Measurements from ENCODE around the gene SSB.
"Not testable (repeated sequence)": the region's sequence is repeated elsewhere in the genome, so short reads cannot be mapped to it uniquely, and the experiment has no call there.

Gene SSB

GRCh38 chr2:169798718-169799592 is at the start of gene SSB:
SSB (plus strand) TSS chr2:169798871; CDS start chr2:169800961, 2,090 bp downstream.
- DNase-seq = peak; percentile 96 to 97

- DNase-seq = no peak
Observed at GRCh38 chr2:169752752-169753151, 45.9 kb upstream of the SSB start.

- no peak for DNase-seq
Observed at GRCh38 chr2:169755083-169755870, 43.4 kb upstream of the SSB start.

- no peak for DNase-seq
Observed at GRCh38 chr2:169756342-169756741, 42.3 kb upstream of the SSB start.

- no peak for DNase-seq
Observed at GRCh38 chr2:169757356-169757755, 41.3 kb upstream of the SSB start.

GRCh38 chr2:169757778-169758177 is 40.9 kb upstream of the SSB start:
- no peak for DNase-seq

- no peak for DNase-seq
Observed at GRCh38 chr2:169759987-169760386, 38.7 kb upstream of the SSB start.

GRCh38 chr2:169760798-169761197 is 37.9 kb upstream of the SSB start:
- DNase-seq = not testable (repeated sequence)

- DNase-seq = no peak
Observed at GRCh38 chr2:169761251-169761969, 37.3 kb upstream of the SSB start.

GRCh38 chr2:169761970-169762292 is 36.7 kb upstream of the SSB start:
- DNase-seq = no peak

- no peak for DNase-seq
Observed at GRCh38 chr2:169765523-169765922, 33.1 kb upstream of the SSB start.

GRCh38 chr2:169767243-169767888 is 31.3 kb upstream of the SSB start:
- DNase-seq = peak; percentile 58 to 60

- peak; percentile 39 to 48 for DNase-seq
Observed at GRCh38 chr2:169768262-169768995, 30.2 kb upstream of the SSB start.

- no peak for DNase-seq
Observed at GRCh38 chr2:169771021-169771420, 27.6 kb upstream of the SSB start.

GRCh38 chr2:169771612-169772011 is 27.1 kb upstream of the SSB start:
- no peak for DNase-seq

GRCh38 chr2:169772651-169773050 is 26.0 kb upstream of the SSB start:
- DNase-seq = no peak

- no peak for DNase-seq
Observed at GRCh38 chr2:169775354-169775753, 23.3 kb upstream of the SSB start.

GRCh38 chr2:169775765-169776164 is 22.9 kb upstream of the SSB start:
- no peak for DNase-seq

- DNase-seq = no peak
Observed at GRCh38 chr2:169776252-169776761, 22.4 kb upstream of the SSB start.

- DNase-seq = no peak
Observed at GRCh38 chr2:169778446-169778845, 20.2 kb upstream of the SSB start.

GRCh38 chr2:169781249-169782013 is 17.2 kb upstream of the SSB start:
- DNase-seq = no peak
